ENCODE results near the gene IQCC.

The IQCC gene

DNA sequence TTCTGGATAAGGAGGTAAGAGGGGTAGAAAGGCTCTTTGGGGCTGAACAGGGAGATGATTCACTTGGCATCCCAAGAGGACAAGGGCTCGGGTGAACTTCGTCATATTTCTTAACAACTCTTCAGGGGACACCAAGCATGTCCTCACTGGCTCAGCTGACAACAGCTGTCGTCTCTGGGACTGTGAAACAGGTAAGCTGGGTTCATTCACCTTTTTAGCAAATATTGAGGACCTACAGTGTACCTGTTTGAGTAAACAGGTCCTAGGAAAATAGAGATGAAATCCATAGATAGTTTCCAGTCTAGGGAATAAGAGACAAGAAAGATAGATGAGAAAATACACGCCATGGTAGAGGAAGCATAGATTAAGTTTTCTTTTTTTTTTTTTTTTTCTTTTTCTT, 18.8 kb downstream of the IQCC start:
- no peak for DNase-seq

DNA sequence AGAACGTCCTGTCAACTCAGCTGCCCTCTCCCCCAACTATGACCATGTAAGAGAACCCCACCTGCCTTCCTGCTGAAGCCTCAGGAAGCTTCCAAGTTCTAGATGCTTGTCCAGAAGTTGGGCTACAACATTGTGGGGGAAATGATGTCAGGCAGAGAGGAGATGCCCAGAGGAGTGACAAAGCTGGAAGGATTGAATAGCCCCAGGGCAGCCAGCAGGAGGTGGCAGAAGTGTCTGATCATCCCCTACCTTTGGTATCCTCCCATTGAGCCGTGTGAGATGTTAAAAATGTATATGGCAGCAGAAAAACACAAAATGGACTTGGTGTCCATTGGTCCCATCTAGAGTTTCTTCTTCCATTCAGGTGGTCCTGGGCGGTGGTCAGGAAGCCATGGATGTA, 23.3 kb downstream of the IQCC start:
- DNase-seq: no peak

DNA sequence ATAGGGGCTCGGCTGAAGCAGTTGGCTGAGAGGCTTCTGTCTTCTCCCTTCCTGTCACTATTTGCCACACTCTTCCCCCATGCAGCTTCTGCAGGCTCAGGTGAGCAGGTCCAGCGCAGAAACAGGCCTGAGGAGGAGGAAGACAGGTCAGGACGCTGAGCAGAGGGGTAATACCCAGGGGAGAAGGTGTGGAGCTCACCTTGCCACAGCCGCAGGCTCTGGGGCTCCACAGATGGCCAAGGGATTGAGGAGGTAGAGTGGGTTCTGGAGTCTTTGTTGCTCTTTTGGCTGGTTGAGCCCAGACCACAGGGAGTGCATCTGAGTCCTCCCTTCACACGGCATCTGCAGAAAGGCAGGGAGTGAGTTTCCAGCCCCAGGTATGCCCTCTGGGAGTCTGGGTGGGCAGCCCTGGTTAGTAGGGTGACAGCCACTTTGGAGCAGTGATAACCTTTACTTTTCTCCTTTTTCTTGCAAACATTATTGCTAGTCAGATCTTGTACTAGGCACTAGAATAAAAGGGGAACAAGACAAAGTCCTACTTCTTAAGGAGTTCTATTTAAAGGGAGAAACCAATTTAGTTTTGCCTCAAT, 26.5 kb downstream of the IQCC start:
- no peak for DNase-seq

DNA sequence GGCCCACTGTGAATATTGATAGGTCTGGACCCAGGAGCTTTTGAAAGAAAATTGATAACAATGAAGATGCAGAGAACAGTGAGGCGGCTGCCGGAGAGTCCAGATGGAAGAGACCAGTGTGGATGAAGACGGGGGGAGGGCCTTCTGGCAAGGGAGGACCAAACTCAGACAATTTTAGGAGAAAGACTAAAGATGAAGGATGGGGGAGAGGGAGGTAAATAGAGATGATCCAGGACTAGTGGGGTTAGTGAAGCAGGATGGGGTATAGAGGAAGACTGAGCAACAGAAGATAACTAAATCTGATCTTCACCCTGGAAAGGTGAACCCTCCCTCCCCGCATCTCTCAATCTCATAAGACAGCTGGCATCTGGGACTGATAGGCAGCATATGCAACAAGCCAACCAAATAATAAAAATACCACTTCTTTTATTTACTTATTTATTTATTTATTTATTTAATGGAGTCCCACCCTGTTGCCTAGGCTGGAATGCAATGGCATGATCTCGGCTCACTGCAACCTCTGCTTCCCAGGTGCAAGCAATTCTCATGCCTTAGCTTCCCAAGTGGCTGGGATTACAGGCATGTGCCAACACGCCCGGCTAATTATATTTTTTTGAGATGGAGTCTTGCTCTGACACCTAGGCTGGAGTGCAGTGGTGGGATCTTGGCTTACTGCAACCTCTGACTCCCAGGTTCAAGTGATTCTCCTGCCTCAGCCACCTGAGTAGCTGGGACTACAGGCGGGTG, 27.3 kb downstream of the IQCC start:
- no peak for DNase-seq

DNA sequence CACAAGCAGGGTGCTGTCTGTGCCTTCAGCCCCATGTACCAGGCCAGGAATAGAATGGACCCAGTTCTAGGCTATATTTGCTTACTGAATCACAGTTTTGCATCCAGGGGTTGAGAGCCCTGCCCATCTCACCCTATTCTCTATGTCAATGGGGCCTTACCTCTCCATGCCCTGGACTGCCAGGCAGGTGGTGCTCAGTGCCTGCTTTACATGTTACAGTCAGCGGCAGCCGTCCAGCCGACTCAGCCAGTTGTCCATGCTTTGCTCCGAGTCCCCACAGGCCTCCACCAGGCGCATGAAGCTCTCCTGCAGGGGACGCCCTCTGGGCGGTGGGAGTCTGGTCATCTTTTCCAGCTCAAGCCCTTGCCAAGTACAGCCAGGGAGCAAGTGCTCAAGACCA, 29.3 kb downstream of the IQCC start:
- DNase-seq: no peak

DNA sequence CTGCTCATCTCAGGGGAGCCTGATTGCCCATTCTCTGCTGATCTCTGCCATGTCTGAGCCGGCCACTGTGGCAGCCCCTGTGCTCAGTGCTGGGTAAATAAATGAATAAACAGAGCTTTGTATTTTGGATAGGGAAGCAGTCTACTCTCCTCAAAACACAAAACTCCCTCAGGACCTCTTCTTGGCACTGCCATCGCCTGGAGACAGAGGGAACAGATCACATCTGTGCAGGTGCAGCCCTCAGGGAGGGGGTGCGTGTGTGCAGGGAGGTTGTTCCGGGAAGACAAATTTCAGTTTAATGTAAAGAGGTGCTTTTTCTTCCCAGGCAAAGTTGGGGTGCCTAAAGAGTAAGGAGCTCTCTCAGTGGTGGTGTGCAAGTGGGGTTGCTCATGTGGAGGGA, 33.9 kb downstream of the IQCC start:
- no peak for DNase-seq

DNA sequence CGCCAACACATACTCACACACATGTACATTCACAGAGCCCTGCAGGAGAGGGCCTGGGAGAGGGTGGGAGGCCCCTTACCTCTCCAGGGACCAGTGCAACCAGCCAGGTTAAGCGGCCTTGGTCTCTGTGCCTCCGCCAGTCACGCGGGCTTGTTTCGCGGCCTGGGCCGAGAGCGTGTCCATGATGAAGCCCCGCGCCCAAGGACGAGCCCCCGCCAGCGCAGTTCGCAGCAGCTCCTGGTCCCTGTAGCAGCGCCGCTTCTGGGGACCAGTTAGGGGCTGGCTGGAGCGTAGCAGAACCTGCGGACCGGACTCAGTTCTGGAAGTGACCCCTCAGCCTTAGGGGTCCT, 34.3 kb downstream of the IQCC start:
- DNase-seq: no peak

DNA sequence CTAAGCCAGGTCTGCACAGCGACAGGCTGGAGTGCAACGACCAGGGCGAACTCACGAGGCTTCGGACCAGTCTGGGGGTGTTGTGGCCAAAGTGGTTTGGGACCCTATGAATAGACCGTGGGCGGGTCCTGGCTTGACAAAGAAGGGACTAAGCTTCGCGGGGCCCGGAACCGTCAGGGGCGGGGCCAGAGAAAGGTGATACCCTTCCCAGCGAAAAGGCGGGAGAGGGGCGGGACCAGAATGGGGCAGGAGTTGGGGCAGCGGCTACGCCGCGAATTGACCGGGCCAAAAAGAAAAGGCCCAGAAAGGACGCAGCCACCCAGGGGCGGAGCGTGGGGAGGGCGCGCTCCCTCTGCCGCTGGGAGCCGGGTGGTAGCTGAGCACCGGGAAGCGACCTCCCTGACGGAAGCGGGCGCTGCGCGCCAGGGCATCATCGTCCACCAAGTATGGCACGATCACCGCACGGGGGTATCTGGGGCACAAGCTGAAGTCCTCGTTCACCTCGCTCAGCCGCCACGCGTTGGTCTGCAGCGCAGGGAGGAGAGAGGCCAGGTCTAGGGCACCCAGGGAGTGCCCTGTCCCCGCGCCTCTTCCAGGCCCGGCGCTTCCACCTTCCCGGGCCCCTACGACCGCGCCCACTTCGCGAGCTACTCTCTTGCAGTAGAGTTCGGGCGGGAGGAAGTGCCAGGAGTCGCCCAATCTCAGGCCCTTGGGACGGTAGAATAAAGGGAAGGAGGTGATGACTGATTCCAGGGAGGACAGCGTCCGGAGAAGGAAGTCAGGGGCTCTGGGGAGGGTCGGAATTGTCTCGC, 34.9 kb downstream of the IQCC start:
- peak; percentile 48 for DNase-seq

DNA sequence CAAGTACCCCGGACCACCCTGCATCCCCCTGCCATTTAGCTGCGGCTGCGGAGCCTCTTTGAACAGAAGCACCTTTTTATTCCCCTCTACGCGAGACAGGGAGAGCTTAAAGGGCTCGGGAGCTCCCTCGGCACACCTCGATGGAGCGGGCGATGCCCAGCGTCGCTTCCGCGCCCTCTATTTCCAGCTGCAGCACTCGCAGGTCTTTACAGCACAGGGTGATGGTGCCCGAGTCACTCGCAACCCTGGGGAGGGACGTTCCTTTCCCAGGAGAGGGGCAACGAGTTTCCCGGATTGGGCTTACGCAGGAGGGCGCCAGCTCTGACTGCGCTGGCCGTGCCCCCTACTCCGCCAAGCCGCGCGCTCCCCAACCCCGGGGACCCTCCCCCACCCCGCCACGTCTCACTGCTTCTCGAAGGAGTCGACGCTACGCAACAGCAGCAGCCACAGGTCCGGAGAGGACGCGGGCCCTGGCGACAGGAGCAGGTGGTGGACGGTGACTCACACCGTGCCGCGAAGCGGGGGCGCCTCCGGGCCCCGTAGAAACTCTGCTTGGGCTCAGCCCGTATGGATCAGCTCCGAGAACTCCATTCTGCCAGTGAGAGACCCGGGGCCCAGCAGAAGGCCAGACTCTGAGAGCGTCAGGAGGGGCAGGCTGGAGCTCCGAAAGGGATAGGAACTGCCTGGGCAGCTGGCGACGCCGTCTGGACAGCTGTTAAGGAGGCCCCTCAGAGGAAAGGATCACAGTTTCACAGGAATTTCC, 35.7 kb downstream of the IQCC start:
- DNase-seq: peak; percentile 47

DNA sequence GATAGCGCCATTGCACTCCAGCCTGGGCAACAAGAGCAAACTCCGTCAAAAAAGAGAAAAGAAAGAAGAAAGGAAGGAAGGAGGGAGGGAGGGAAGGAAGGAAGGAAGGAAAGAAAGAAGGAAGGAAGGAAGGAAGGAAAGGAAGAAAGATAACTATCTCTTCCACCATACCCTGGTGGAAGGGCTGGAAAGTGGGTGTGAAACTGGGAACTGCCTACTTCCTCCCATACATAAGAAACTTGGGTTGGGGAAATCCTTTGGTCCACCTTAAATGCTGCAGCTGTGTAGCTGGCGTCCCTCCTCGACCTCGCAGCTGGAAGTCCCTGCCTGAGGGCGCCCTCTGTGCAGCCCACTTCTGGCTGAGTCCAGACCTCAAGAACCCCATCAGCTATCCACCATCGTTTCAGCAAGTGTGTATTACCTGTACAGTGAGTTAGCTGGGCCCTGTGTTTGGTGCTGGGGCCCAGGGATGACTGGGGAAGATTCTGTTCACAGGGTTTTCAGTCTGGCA, 36.9 kb downstream of the IQCC start:
- DNase-seq: no peak

DNA sequence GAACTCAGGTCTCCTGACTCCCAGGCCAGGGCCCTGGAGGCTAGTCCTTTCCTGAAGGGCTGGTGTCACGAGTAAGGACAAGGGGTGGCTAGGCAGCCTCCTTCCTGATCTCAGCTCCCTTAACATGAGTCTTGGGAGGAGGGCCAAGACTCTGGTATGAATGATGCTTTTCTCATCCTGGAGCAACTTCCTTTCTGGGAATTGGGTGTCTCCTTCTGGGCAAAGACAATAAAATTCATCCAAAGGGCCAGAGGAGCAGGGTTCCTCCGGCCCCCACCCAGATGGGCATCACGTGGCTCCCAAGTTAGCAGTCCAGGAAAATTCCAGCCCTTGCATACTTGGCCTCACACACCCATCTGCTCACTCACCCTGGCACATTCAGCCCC, 41.4 kb downstream of the IQCC start, which contains the start of gene FAM167B:
FAM167B (plus strand) TSS at position 335 of the 386 bp plus-strand sequence. CDS start 200 bp downstream, outside the sequence.
- DNase-seq: no peak

DNA sequence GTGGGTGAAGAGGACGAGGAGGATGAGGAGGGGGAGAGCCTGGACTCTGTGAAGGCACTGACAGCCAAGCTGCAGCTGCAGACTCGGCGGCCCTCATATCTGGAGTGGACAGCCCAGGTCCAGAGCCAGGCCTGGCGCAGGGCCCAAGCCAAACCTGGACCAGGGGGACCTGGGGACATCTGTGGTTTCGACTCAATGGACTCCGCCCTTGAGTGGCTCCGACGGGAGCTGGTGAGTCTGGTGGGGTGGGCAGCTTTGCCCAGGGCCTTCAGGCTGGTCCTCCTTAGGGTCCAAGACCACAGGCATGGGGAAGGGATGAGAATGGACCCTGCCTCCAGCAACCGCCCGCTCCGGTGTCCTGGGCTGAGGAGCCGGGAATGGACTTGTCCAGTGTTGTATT, 42.0 kb downstream of the IQCC start:
- no peak for DNase-seq

DNA sequence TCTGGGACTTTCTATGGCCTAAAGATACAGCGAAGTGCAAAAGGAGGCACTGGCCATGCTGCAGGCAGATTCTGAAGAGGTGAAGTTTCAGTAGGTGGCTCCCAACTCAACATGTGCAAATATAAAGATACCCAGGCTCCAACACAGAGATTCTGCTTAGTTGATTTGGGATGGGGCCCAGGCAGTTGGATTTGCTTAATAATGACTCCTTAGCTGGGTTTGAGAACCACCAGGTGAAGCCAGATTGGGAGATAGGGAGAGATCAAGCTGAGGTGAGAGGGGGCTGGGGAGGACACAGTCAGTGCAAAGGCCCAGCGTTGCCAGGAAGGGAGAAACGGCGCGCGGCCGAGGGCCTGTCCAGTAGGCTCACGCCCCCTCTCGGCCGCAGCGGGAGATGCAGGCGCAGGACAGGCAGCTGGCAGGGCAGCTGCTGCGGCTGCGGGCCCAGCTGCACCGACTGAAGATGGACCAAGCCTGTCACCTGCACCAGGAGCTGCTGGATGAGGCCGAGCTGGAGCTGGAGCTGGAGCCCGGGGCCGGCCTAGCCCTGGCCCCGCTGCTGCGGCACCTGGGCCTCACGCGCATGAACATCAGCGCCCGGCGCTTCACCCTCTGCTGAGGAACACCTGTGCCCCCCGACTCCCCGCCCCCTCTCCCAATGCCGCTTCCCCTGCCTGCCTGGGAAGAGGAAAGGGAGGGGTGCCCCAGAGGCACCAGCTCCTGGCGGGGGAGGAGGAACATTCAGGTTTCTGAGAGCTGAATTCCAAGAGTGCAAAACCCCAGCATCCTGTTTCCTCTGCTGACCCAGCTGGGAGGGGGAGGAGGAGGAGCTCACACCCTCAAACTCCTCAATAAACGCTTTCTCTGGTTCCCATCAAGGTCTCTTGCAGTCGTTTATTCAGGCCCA, 42.8 kb downstream of the IQCC start:
- DNase-seq: peak; percentile 77

DNA sequence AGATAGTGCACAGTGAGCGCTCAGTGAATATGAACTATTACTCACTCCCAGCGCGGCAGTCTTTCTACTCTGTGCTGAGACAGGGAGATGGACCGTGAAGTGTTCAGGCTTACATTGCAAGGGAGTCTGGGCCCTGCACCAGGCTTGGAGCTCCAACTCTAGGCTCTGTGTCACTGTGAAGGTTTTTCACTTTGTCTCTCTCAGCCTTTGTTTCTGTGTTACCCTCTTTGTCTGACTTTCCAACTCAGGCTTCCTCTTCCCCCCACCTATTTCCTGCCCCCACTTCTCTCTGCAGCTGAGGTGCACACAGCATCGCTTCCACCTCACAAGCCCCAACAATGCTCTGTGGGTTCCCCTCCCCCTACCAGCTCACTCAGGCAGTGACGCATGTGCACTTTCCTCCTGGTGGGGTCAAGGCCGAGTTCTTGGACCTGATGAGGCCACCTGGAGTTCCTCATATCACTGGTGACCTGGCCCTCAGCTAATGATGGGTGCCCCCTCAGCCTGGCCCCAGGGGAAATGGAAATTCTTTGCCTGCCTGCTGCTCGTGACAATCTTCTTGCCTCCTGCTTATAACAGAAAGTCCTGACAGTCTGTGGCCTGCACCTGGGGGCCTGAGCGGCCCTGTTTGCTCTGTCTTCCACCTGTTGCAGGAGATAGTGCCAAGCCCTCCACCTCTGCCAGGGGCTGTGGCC, 44.5 kb downstream of the IQCC start:
- peak; percentile 66 for DNase-seq

DNA sequence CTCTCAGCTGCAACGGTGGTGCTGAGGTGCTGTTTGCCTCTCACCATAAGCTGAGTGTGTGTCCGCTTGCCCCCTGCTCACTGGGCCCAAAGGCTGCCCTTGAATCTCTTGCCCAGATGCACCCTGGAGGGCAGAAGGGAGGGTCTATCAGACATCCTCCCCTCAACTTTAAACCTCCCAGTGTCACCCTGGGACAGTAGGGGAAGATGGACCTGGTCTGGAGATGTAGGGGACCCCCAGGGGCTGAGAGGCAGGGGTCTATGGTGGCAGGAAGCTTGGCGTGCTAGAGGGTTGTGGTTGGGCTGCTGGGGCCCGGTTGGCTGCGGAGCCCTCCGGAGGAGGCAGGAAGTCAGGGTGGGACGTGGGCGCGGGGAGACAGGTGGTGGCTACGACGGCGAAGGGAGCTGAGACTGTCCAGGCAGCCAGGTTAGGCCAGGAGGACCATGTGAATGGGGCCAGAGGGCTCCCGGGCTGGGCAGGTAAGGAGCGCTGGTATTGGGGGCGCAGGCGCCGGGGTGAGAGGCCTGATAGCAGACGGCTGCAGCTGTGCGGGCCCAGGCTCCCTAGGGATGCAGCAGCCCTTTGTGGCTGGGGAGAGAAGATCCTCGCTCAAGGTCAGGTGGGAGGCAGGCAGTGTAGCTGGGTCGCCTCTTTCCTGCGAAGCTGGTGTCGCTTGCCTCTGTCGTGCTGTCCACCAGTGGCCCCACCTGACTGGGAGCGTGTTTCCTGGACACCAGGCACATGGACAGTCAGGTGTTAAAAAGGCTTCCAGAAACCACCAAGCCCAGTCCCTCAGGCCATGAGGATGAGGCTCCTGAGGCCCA, 45.6 kb downstream of the IQCC start, which contains the start of gene LCK:
LCK (plus strand) TSS at position 373 of the 824 bp plus-strand sequence. CDS start 23,065 bp downstream, outside the sequence.
- peak; percentile 69 for DNase-seq

DNA sequence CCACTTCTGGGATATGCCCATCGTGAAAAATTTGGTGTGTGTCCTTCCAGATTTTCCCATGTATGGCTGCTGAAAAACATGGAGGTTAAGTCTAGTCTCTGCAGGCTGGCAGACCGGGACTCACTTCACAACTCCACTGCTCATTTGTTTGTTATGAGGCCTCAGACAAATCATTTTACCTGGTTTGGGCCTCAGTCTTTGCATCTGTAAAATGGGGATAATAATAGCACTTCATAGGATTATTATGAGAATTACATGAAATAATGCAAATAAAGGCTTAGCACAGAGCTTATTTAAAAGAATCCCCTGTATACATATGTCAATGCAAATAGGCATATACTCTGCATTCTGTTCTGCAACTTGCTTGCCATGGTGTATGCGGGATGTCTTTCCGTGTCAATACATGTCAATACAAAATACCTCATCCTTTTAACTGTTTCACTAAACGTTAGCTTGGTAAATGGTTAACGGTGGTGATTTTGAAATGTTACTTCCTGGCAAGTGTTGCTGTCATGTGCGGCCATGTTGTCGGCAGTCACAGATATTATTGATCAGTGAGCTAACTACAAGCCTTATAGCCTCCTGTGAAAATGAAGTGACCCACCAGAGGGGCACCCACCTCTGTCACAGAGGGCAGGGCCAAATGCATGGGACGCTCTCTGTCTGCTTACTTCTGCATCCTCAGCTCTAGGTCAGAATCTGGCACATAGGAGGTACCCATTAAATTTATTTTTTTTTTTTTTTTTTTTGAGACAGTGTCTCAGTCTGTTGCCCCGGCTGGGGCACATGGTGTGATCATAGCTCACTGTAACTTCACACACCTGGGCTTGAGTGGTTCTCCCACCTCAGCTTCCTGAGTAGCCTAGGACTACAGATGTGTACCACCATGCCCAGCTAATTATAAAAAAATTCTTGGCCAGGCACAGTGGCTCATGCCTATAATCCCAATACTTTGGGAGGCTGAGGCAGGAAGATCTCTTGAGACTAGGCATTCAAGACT, 49.9 kb downstream of the IQCC start:
- DNase-seq: no peak

DNA sequence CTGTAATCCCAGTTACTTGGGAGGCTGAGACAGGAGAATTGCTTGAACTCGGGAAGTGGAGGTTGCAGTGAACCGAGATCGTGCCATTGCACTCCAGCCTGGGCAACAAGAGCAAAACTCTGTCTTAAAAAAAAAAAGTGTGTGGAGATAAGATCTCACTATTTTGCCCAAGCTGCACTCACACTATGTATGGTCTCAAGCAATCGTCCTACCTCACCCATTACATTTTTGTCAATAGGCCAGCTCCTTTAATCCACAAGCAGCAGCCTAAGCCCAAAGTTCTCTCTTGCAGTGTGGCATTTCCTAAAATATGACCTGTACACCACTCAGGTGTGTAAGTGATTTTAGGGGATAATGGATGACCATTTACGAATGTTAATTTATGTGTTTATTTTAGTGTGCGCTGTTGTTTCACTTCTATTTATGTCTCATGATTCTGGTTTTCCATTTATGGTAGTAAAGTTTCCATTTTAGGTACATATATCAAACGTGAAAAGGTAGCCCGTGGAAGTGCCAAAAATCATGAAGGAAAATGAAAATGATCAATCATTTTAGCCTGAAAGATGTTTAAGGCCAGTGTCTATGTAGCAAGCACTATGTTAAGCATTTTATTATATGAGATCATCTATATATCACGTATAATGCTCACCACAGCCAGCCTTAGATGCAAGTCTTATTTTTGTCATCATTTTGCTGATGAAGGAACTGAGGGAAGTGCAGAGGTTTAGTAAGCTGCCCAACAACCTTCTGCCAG, 51.2 kb downstream of the IQCC start:
- no peak for DNase-seq

DNA sequence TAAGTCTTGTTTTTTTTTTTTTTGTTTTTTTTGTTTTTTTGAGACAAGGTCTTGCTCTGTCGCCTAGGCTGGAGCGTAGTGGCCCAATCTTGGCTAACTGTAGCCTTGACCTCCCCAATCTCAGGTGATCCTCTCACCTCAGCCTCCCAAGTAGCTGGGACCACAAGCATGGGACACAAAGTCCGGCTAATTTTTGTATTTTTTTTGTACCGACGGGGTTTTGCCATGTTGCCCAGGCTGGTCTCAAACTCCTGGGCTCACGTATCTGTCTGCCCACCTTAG, 51.7 kb downstream of the IQCC start:
- DNase-seq: no peak

Data from stimulated activated CD4-positive, alpha-beta T cell treated with anti-CD3 and anti-CD28 coated beads, Interleukin-12 subunit alpha, Interleukin-12 subunit beta, amount 100 ng/mL, for 4 hours (primary cell).